BLaER1 (cell line): ENCODE measurements around the gene PEAK3.
A peak's percentile ranks its signal among the peaks of the same experiment; 100 is the strongest.

Experiments used
- H3K27ac ChIP-seq: shearing (Covaris generic); formaldehyde crosslinking; 2 replicates; pipeline ENCODE4 v1.8.1; 2022
- H3K27me3 ChIP-seq: shearing (Covaris generic); formaldehyde crosslinking; 2 replicates; pipeline ENCODE4 v1.8.1; 2022
- H3K36me3 ChIP-seq: shearing (Covaris generic); formaldehyde crosslinking; 2 replicates; pipeline ENCODE4 v1.8.1; 2022
- H3K4me1 ChIP-seq: shearing (Covaris generic); formaldehyde crosslinking; 2 replicates; pipeline ENCODE4 v1.8.1; 2022
- H3K4me2 ChIP-seq: shearing (Covaris generic); formaldehyde crosslinking; 2 replicates; pipeline ENCODE4 v1.8.1; 2022
- H3K4me3 ChIP-seq: shearing (Covaris generic); formaldehyde crosslinking; 2 replicates; pipeline ENCODE4 v1.8.1; 2022
- H3K9ac ChIP-seq: shearing (Covaris generic); formaldehyde crosslinking; 2 replicates; pipeline ENCODE4 v1.8.1; 2022
- H3K9me3 ChIP-seq: shearing (Covaris generic); formaldehyde crosslinking; 2 replicates; pipeline ENCODE4 v1.8.1; 2022
- H4K20me1 ChIP-seq: shearing (Covaris generic); formaldehyde crosslinking; 2 replicates; pipeline ENCODE4 v1.8.1; 2022
- Cebpa-rat ChIP-seq: shearing (Covaris generic); IDR thresholded peaks from 2 replicates; pipeline ENCODE4 v1.8.1; 2022

Gene PEAK3

GRCh38 chr19:2251106-2252054, 30.6 kb downstream of the PEAK3 start:
- no peak overlapping the region for H3K9ac ChIP-seq
- H3K4me1 ChIP-seq = peaks cover 57% of the 10 kb centered on the region
- peaks cover 79% of the 10 kb centered on the region for H4K20me1 ChIP-seq
- TF ChIP-seq Cebpa-rat = no peak
- H3K27ac ChIP-seq = no peak overlapping the region
- H3K4me2 ChIP-seq = peak overlapping the region; percentile 89; the same call in 1 of the 2 replicates
- H3K4me3 ChIP-seq = peak overlapping the region; percentile 60; the same call in 1 of the 2 replicates
- peaks cover 37% of the 10 kb centered on the region for H3K36me3 ChIP-seq
- peaks cover 67% of the 10 kb centered on the region for H3K27me3 ChIP-seq
- no peaks in the 10 kb centered on the region for H3K9me3 ChIP-seq

- Histone ChIP-seq H3K4me3 (no peak overlapping the region), H3K4me1 (peaks cover 51% of the 10 kb centered on the region), H3K27me3 (peaks cover 67% of the 10 kb centered on the region), H3K27ac (no peak overlapping the region), H3K9ac (no peak overlapping the region), H3K4me2 (no peak overlapping the region), H3K36me3 (peaks cover 43% of the 10 kb centered on the region), H3K9me3 (no peaks in the 10 kb centered on the region), H4K20me1 (peaks cover 85% of the 10 kb centered on the region)
- TF ChIP-seq Cebpa-rat = no peak
Observed at GRCh38 chr19:2250766-2251105, 31.2 kb downstream of the PEAK3 start.

- Histone ChIP-seq H4K20me1 (peaks cover 91% of the 10 kb centered on the region), H3K27ac (no peak overlapping the region), H3K9ac (no peak overlapping the region), H3K9me3 (no peaks in the 10 kb centered on the region), H3K4me2 (no peak overlapping the region), H3K27me3 (peaks cover 65% of the 10 kb centered on the region), H3K4me1 (peaks cover 45% of the 10 kb centered on the region), H3K36me3 (peaks cover 50% of the 10 kb centered on the region), H3K4me3 (no peak overlapping the region)
- TF ChIP-seq Cebpa-rat = no peak
Observed at GRCh38 chr19:2249880-2250765, 31.9 kb downstream of the PEAK3 start.

GRCh38 chr19:2249010-2249866, 32.7 kb downstream of the PEAK3 start, which contains the start of gene AMH:
AMH (plus strand) TSS chr19:2249323; CDS start chr19:2249333, 10 bp downstream.
- H3K27ac ChIP-seq = no peak within 1 kb of the TSS
- no peak within 1 kb of the TSS for H3K9ac ChIP-seq
- H4K20me1 ChIP-seq = peaks cover 100% of the 10 kb centered on the region
- TF ChIP-seq Cebpa-rat = no peak
- no peak within 1 kb of the TSS for H3K4me3 ChIP-seq
- peaks cover 36% of the 10 kb centered on the region for H3K4me1 ChIP-seq
- H3K4me2 ChIP-seq = no peak within 1 kb of the TSS
- H3K36me3 ChIP-seq = peaks cover 58% of the 10 kb centered on the region
- peaks cover 56% of the 10 kb centered on the region for H3K27me3 ChIP-seq
- no peaks in the 10 kb centered on the region for H3K9me3 ChIP-seq

- peaks cover 67% of the 10 kb centered on the region for H3K36me3 ChIP-seq
- peaks cover 100% of the 10 kb centered on the region for H4K20me1 ChIP-seq
- peaks cover 33% of the 10 kb centered on the region for H3K4me1 ChIP-seq
- no peaks in the 10 kb centered on the region for H3K9me3 ChIP-seq
- H3K4me3 ChIP-seq = no peak overlapping the region
- H3K4me2 ChIP-seq = no peak overlapping the region
- no peak for TF ChIP-seq Cebpa-rat
- no peak overlapping the region for H3K27ac ChIP-seq
- H3K9ac ChIP-seq = no peak overlapping the region
- H3K27me3 ChIP-seq = peaks cover 48% of the 10 kb centered on the region
Observed at GRCh38 chr19:2248136-2249009, 33.6 kb downstream of the PEAK3 start.

GRCh38 chr19:2247433-2248101, 34.4 kb downstream of the PEAK3 start:
- H3K4me3 ChIP-seq = no peak overlapping the region
- H4K20me1 ChIP-seq = peaks cover 100% of the 10 kb centered on the region
- no peak overlapping the region for H3K9ac ChIP-seq
- H3K36me3 ChIP-seq = peaks cover 75% of the 10 kb centered on the region
- no peak overlapping the region for H3K4me2 ChIP-seq
- no peak for TF ChIP-seq Cebpa-rat
- H3K4me1 ChIP-seq = peaks cover 33% of the 10 kb centered on the region
- H3K9me3 ChIP-seq = no peaks in the 10 kb centered on the region
- H3K27ac ChIP-seq = no peak overlapping the region
- H3K27me3 ChIP-seq = peaks cover 40% of the 10 kb centered on the region

- Histone ChIP-seq H3K4me2 (no peak overlapping the region), H3K27ac (no peak overlapping the region), H3K36me3 (peaks cover 82% of the 10 kb centered on the region), H3K4me1 (peaks cover 33% of the 10 kb centered on the region), H3K9ac (no peak overlapping the region), H3K4me3 (no peak overlapping the region), H3K9me3 (no peaks in the 10 kb centered on the region), H4K20me1 (peaks cover 100% of the 10 kb centered on the region), H3K27me3 (peaks cover 33% of the 10 kb centered on the region)
- TF ChIP-seq Cebpa-rat = no peak
Observed at GRCh38 chr19:2246801-2247361, 35.1 kb downstream of the PEAK3 start.

- no peak for TF ChIP-seq Cebpa-rat
- no peak overlapping the region for H3K4me3 ChIP-seq
- H3K36me3 ChIP-seq = peaks cover 85% of the 10 kb centered on the region
- peaks cover 100% of the 10 kb centered on the region for H4K20me1 ChIP-seq
- peaks cover 25% of the 10 kb centered on the region for H3K27me3 ChIP-seq
- H3K9ac ChIP-seq = no peak overlapping the region
- H3K4me2 ChIP-seq = no peak overlapping the region
- H3K27ac ChIP-seq = no peak overlapping the region
- H3K4me1 ChIP-seq = peaks cover 33% of the 10 kb centered on the region
- H3K9me3 ChIP-seq = no peaks in the 10 kb centered on the region
Observed at GRCh38 chr19:2246014-2246620, 35.9 kb downstream of the PEAK3 start.
